NT2/D1 (cell line): ENCODE results near the gene GRB14.
"Not testable (repeated sequence)": the region's sequence is repeated elsewhere in the genome, so short reads cannot be mapped to it uniquely, and the experiment has no call there.

Experiments used
- DNase-seq: peaks from one replicate; pipeline ENCODE4 v3.0.0-alpha.2; 2011; ENCODE audit warnings: low read depth, low spot score
- H3K27me3 ChIP-seq: 2 replicates; pipeline ENCODE4 v1.6.0; 2011; ENCODE audit warnings: mild to moderate bottlenecking; ENCODE audit not compliant: insufficient read length, insufficient read depth
- H3K36me3 ChIP-seq: 2 replicates; pipeline ENCODE4 v1.6.1; 2011; ENCODE audit warnings: mild to moderate bottlenecking, low read length, mixed read lengths; ENCODE audit not compliant: insufficient read depth, insufficient read length
- H3K4me1 ChIP-seq: 2 replicates; pipeline ENCODE4 v1.5.1; 2011; ENCODE audit not compliant: insufficient read depth, insufficient read length
- H3K4me3 ChIP-seq: 2 replicates; pipeline ENCODE4 v1.5.1; 2011; ENCODE audit warnings: low read depth; ENCODE audit not compliant: insufficient read length
- H3K9ac ChIP-seq: 2 replicates; pipeline ENCODE4 v1.6.0; 2011; ENCODE audit warnings: low read depth; ENCODE audit not compliant: insufficient read length
- H3K9me3 ChIP-seq: 2 replicates; pipeline ENCODE4 v1.5.1; 2011; ENCODE audit warnings: mild to moderate bottlenecking, low read length; ENCODE audit not compliant: insufficient read depth
- SUZ12 ChIP-seq: IDR thresholded peaks from 2 replicates; pipeline ENCODE4 v1.6.1; 2011; ENCODE audit not compliant: insufficient read length, insufficient read depth; ENCODE audit errors: extremely low read depth
- YY1 ChIP-seq: IDR thresholded peaks from 2 replicates; pipeline ENCODE4 v1.6.1; 2011; ENCODE audit not compliant: insufficient read length, insufficient read depth
- ZNF274 ChIP-seq: IDR thresholded peaks from 2 replicates; pipeline ENCODE4 v1.6.1; 2011; ENCODE audit warnings: mild to moderate bottlenecking, low read depth, low read length

GRB14 gene

GRCh38 chr2:164551519-164551918, 69.8 kb downstream of the GRB14 start:
- DNase-seq = no peak
- Histone ChIP-seq H3K9ac (no peak overlapping the region), H3K4me1 (no peaks in the 10 kb centered on the region), H3K9me3 (no peaks in the 10 kb centered on the region), H3K27me3 (no peaks in the 10 kb centered on the region), H3K4me3 (no peak overlapping the region), H3K36me3 (no peaks in the 10 kb centered on the region)
- TF ChIP-seq YY1 = no peak
- TF ChIP-seq SUZ12 = no peak
- no peak for TF ChIP-seq ZNF274

GRCh38 chr2:164549705-164550104, 71.6 kb downstream of the GRB14 start:
- not testable (repeated sequence) for H3K9ac ChIP-seq, H3K4me1 ChIP-seq, H3K9me3 ChIP-seq, H3K4me3 ChIP-seq, DNase-seq, H3K27me3 ChIP-seq, H3K36me3 ChIP-seq

DNA sequence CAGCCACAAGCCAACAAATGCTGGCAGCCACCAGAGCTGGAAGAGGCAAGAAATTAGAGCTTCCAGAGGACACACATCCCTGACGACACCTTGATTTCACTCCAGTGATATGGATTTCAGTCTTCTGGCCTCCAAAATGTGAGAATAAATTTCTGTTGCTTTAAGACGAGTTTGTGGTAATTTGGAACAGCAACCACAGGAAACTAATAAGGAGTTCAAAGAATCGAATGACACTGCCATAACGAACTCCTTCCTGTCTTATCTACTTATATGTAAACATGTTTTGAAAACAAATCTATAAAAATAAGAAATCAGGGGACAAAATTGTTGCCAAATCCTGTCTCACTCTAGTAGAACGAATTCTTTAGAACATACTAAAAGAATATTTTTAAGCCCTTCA, 75.8 kb downstream of the GRB14 start:
- Histone ChIP-seq H3K4me1 (no peaks in the 10 kb centered on the region), H3K36me3 (no peaks in the 10 kb centered on the region), H3K9ac (no peak overlapping the region), H3K27me3 (no peaks in the 10 kb centered on the region), H3K9me3 (peaks cover 8% of the 10 kb centered on the region), H3K4me3 (no peak overlapping the region)
- no peak for TF ChIP-seq YY1
- no peak for DNase-seq

- no peak overlapping the region for H3K9ac ChIP-seq
- no peaks in the 10 kb centered on the region for H3K36me3 ChIP-seq
- peaks cover 8% of the 10 kb centered on the region for H3K9me3 ChIP-seq
- H3K4me3 ChIP-seq = no peak overlapping the region
- TF ChIP-seq YY1 (no peak), ZNF274 (no peak), SUZ12 (no peak)
- no peaks in the 10 kb centered on the region for H3K27me3 ChIP-seq
- DNase-seq = no peak
- no peaks in the 10 kb centered on the region for H3K4me1 ChIP-seq
Observed at GRCh38 chr2:164542581-164543021, 78.7 kb downstream of the GRB14 start.

DNA sequence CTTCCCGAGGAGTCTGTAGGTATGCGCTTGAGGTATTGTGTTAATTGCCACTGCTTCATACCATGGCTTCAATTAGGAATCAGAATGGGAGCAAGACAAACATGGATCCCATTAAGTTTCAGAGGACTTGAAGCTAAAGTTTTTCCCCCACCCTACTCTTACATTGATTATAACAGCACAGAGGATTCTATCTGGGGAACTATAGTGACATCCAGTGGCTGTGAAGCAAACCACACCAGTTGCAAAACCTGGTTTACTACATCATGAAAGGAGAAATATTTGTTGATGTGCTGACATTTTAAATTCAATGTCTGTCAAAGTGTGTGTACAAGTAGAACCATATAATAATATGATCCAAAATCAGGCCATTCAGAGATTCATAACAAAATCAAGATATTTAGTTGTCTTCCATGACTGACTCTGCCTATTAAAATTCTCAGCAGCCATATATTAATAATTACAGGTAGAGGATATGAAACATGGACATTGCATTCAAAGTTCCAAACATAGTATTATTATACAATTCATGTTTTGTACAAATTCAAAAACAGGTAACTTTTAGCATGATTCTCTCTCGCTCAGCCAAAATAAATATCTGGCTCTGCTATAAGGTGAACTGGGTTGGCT, 82.9 kb downstream of the GRB14 start:
- TF ChIP-seq ZNF274 (no peak), SUZ12 (no peak), YY1 (no peak)
- no peaks in the 10 kb centered on the region for H3K36me3 ChIP-seq
- H3K4me3 ChIP-seq = no peak overlapping the region
- no peaks in the 10 kb centered on the region for H3K27me3 ChIP-seq
- no peaks in the 10 kb centered on the region for H3K4me1 ChIP-seq
- H3K9ac ChIP-seq = no peak overlapping the region
- no peaks in the 10 kb centered on the region for H3K9me3 ChIP-seq
- peak; percentile 18 for DNase-seq

DNA sequence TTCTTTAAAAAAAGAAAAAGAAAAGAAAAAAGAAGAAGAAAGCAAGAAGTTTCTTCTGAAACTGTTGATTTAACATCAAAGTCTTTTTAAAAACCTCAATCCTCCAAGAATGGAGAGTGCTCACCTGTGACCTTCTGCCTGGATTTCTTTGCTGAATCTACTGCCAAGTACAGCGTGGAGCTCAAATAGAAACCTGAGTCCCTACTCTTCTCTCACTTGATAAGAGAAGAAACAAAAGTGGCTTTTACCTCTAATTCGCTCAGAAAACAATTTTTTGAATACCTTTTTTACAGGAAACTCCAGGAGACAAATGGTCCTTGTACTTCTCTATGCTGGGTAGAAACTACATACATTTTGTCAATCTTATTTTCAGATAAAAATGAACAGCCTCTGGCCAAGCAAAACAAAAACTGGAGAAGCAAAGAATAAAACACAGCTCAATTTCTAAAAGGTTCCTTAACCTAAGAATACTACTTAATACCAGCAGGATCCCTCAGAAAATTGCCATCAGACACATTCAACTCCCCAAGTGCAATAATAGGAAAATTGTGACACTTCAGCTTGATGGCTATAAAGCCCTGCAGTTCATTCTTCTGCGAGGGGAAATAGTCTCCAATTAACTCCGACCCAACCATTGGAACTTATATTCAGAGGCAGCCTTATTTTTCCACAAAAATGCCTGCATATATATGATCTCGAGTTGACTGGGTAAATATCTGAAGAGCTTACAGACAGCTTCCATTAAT, 85.8 kb downstream of the GRB14 start:
- Histone ChIP-seq H3K27me3 (no peaks in the 10 kb centered on the region), H3K4me1 (no peaks in the 10 kb centered on the region), H3K36me3 (no peaks in the 10 kb centered on the region), H3K9ac (no peak overlapping the region), H3K9me3 (no peaks in the 10 kb centered on the region), H3K4me3 (no peak overlapping the region)
- DNase-seq = no peak
- TF ChIP-seq YY1 = no peak
- no peak for TF ChIP-seq ZNF274
- no peak for TF ChIP-seq SUZ12

- Histone ChIP-seq H3K9ac (no peak overlapping the region), H3K4me1 (no peaks in the 10 kb centered on the region), H3K36me3 (no peaks in the 10 kb centered on the region), H3K4me3 (no peak overlapping the region), H3K27me3 (no peaks in the 10 kb centered on the region), H3K9me3 (no peaks in the 10 kb centered on the region)
- DNase-seq = no peak
- TF ChIP-seq ZNF274 = no peak
- no peak for TF ChIP-seq YY1
- no peak for TF ChIP-seq SUZ12
Observed at GRCh38 chr2:164530464-164530863, 90.8 kb downstream of the GRB14 start.

GRCh38 chr2:164523726-164524125, 97.6 kb downstream of the GRB14 start:
- DNase-seq = no peak
- TF ChIP-seq SUZ12 = no peak
- no peak for TF ChIP-seq ZNF274
- no peak for TF ChIP-seq YY1
- H3K36me3 ChIP-seq = no peaks in the 10 kb centered on the region
- no peak overlapping the region for H3K9ac ChIP-seq
- no peaks in the 10 kb centered on the region for H3K4me1 ChIP-seq
- peaks cover 6% of the 10 kb centered on the region; the same call in 1 of the 2 replicates for H3K9me3 ChIP-seq
- no peak overlapping the region for H3K4me3 ChIP-seq
- H3K27me3 ChIP-seq = no peaks in the 10 kb centered on the region
